SK-N-SH treated with all-trans-retinoic acid at 6 μM for 48 hours (cell line): Measurements from ENCODE around the gene DIPK2A.

Source experiments
- ARNTL ChIP-seq: fragments of 450-650 bp; formaldehyde crosslinking; IDR thresholded peaks from 2 replicates; pipeline ENCODE4 v1.5.0; 2020; ENCODE audit warnings: low read depth, mild to moderate bottlenecking, moderate library complexity, borderline replicate concordance
- GLIS3 ChIP-seq: fragments of 250-450 bp; sonication (Bioruptor Pico); IDR thresholded peaks from 2 replicates; pipeline ENCODE4 v1.5.0; 2020; ENCODE audit warnings: mild to moderate bottlenecking, moderate library complexity
- ISL1 ChIP-seq: fragments of 250-450 bp; sonication (Bioruptor Pico); IDR thresholded peaks from 2 replicates; pipeline ENCODE4 v2.1.2; 2022; ENCODE audit warnings: mild to moderate bottlenecking, moderate library complexity
- PATZ1 ChIP-seq: fragments of 250-450 bp; sonication (Bioruptor Pico); IDR thresholded peaks from 2 replicates; pipeline ENCODE4 v1.8.0; 2020; ENCODE audit warnings: mild to moderate bottlenecking, moderate library complexity, borderline replicate concordance
- RARB ChIP-seq: fragments of 250-450 bp; sonication (Bioruptor Pico); IDR thresholded peaks from 2 replicates; pipeline ENCODE4 v1.8.0; 2021; ENCODE audit warnings: mild to moderate bottlenecking, moderate library complexity
- SNAI2 ChIP-seq: fragments of 250-450 bp; sonication (Bioruptor Pico); IDR thresholded peaks from 2 replicates; pipeline ENCODE4 v1.5.0; 2020; ENCODE audit warnings: mild to moderate bottlenecking, moderate library complexity
- TCF4 ChIP-seq: fragments of 250-450 bp; sonication (Bioruptor Pico); IDR thresholded peaks from 2 replicates; pipeline ENCODE4 v1.8.0; 2021; ENCODE audit warnings: mild to moderate bottlenecking, moderate library complexity, borderline replicate concordance
- TOX ChIP-seq: fragments of 250-450 bp; sonication (Bioruptor Pico); IDR thresholded peaks from 2 replicates; pipeline ENCODE4 v1.8.0; 2021; ENCODE audit warnings: mild to moderate bottlenecking, moderate library complexity, borderline replicate concordance
- ZFP3 ChIP-seq: fragments of 250-450 bp; sonication (Bioruptor Pico); IDR thresholded peaks from 2 replicates; pipeline ENCODE4 v1.5.0; 2020; ENCODE audit warnings: mild to moderate bottlenecking, moderate library complexity
- ZFP30 ChIP-seq: fragments of 450-650 bp; formaldehyde crosslinking; IDR thresholded peaks from 2 replicates; pipeline ENCODE4 v1.5.0; 2022; ENCODE audit warnings: mild to moderate bottlenecking, moderate library complexity
- ZNF70 ChIP-seq: fragments of 450-650 bp; formaldehyde crosslinking; IDR thresholded peaks from 2 replicates; pipeline ENCODE4 v1.5.0; 2020; ENCODE audit warnings: mild to moderate bottlenecking, moderate library complexity
- TF ChIP-seq, protein P1 (sequence below): fragments of 250-450 bp; sonication (Bioruptor Pico); IDR thresholded peaks from 2 replicates; pipeline ENCODE4 v1.8.0; 2021; ENCODE audit warnings: low read depth, mild to moderate bottlenecking, moderate library complexity, borderline replicate concordance
- TF ChIP-seq, protein P2 (sequence below): fragments of 250-450 bp; sonication (Bioruptor Pico); IDR thresholded peaks from 2 replicates; pipeline ENCODE4 v1.5.1; 2021; ENCODE audit warnings: mild to moderate bottlenecking, moderate library complexity

- no peak for TF ChIP-seq PATZ1 (CRISPR knock-in tag)
- TF ChIP-seq ZFP30 (CRISPR knock-in tag): no peak
- TF ChIP-seq ARNTL (CRISPR knock-in tag): no peak
- TF ChIP-seq GLIS3: no peak
- TF ChIP-seq ZFP3: no peak
- no peak for TF ChIP-seq ISL1 (CRISPR knock-in tag)
- no peak for TF ChIP-seq SNAI2
- TF ChIP-seq TCF4 (CRISPR knock-in tag): no peak
- no peak for TF ChIP-seq RARB (CRISPR knock-in tag)
- TF ChIP-seq, protein P1, sequence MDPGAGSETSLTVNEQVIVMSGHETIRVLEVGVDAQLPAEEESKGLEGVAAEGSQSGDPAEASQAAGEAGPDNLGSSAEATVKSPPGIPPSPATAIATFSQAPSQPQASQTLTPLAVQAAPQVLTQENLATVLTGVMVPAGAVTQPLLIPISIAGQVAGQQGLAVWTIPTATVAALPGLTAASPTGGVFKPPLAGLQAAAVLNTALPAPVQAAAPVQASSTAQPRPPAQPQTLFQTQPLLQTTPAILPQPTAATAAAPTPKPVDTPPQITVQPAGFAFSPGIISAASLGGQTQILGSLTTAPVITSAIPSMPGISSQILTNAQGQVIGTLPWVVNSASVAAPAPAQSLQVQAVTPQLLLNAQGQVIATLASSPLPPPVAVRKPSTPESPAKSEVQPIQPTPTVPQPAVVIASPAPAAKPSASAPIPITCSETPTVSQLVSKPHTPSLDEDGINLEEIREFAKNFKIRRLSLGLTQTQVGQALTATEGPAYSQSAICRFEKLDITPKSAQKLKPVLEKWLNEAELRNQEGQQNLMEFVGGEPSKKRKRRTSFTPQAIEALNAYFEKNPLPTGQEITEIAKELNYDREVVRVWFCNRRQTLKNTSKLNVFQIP (CRISPR knock-in tag): no peak
- TF ChIP-seq TOX: no peak
- TF ChIP-seq ZNF70: no peak
- TF ChIP-seq, protein P2, sequence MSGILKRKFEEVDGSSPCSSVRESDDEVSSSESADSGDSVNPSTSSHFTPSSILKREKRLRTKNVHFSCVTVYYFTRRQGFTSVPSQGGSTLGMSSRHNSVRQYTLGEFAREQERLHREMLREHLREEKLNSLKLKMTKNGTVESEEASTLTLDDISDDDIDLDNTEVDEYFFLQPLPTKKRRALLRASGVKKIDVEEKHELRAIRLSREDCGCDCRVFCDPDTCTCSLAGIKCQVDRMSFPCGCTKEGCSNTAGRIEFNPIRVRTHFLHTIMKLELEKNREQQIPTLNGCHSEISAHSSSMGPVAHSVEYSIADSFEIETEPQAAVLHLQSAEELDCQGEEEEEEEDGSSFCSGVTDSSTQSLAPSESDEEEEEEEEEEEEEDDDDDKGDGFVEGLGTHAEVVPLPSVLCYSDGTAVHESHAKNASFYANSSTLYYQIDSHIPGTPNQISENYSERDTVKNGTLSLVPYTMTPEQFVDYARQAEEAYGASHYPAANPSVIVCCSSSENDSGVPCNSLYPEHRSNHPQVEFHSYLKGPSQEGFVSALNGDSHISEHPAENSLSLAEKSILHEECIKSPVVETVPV (CRISPR knock-in tag): no peak
Observed at GRCh38 chr3:143988306-143988705, 16.7 kb downstream of the DIPK2A start.
